ENCODE measurements around the gene AGAP2. TPM values are rescaled to one million over a fixed set of nuclear protein-coding genes. Genes with fewer than 3 reads are reported as not detected.

Gene AGAP2
- total and polyA plus RNA-seq, 2 of the 13 experiments (the other 11 are each of a cell fraction or from before 2014, with no cell fraction given), result 0.38 to 0.45 TPM

DNA sequence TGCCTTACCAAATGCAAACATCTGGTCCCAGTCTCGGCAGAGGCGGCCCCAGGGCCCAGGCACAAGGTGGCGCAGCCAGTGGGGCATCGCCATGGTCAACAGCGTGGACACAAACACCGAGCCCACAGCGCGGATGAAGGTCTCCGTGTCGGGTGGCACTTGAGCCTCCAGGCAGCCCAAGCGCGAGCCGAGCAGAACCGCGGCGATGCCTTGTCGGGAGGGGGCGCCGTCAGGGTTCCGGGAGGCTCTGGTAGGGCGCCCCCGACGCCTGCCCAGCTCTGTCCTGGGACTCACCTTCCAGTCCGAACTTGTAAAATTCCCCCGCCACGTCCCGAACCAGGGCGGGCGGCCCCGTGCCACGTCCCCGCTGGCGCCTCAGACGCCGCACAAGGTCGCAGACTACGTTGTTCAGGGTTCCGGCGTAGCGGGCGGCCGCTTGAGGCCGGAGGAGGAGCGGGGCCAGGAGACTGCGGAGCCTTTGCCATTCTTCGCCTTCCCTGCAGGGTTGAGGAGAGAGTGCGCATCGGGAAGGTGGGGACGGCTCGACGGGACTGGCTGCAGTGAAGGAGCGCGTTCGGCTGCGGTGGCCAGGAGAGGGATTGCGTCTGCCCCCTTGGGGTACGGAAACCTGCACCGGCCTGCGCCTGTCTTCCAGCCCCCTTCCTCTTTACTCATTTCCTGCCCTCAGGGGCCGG, 26.6 kb upstream of the AGAP2 start:
- peak overlapping the region; percentile 8 for H2AFZ ChIP-seq (ENCODE audit: low read length)
- peak overlapping the region; percentile 50 for H3K9ac ChIP-seq (ENCODE audit: insufficient read depth, low read depth, low read length)
- no peak overlapping the region for H3K27ac ChIP-seq (ENCODE audit: extremely low read length, insufficient read depth, low read length)
- in situ Hi-C loops (cut with HindIII; ENCODE audit: extremely low pct_ligation_motif_present, low pct_unique_long_range_greater_than_20kb) (no loop called here), intact Hi-C loops (cut with micrococcal nuclease; ENCODE audit: unreplicated experiment) (no loop called here)
- CTCF ChIA-PET (ENCODE audit: low intra/inter-chr PET ratio, low total read pairs), result interaction anchor here (1.1 to 1.3 kb wide), 2 partner anchors 8 to 140 kb away, joined by 3 to 4 read pairs; no protein-coding TSS in a partner anchor
- H3K4me1 ChIP-seq (ENCODE audit: insufficient read depth, low read length), result peaks cover 37% of the 10 kb centered on the region
- WGBS (ENCODE audit: low lambda C conversion rate), result 11% methylated on average over 29 of the region's 60 CpGs
- H3K79me2 ChIP-seq (ENCODE audit: insufficient read depth, low read length), result no peaks in the 10 kb centered on the region
- DNase-seq (ENCODE audit: low spot score) (peak; percentile 40), FAIRE-seq (no peak), ATAC-seq (peak; percentile 85)
- POLR2A ChIA-PET, result interaction anchor here (1.4 kb wide), 1 partner anchor 9 kb away, joined by 9 read pairs; no protein-coding TSS in a partner anchor
- H3K4me2 ChIP-seq (ENCODE audit: low read depth, low read length), result peak overlapping the region; percentile 95
- H4K20me1 ChIP-seq (ENCODE audit: insufficient read depth, low read length), result no peaks in the 10 kb centered on the region
- peak overlapping the region; percentile 53 to 78 (median 60) for H3K4me3 ChIP-seq (replicated peaks in 1 of 3; ENCODE audit: insufficient read depth in 1 of 3, low read depth in 2 of 3, low read length in 3 of 3)
- peaks cover 0 to 6% of the 10 kb centered on the region in 2 experiments; a peak in 1 of 5 replicates for H3K27me3 ChIP-seq (ENCODE audit: control insufficient read depth in 1 of 2, insufficient read depth in 2 of 2, low read length in 2 of 2)
- H3K36me3 ChIP-seq (replicated peaks in 1 of 2; ENCODE audit: control insufficient read depth in 1 of 2, insufficient read depth in 2 of 2, low read length in 2 of 2), result peaks cover 11 to 18% of the 10 kb centered on the region in 2 experiments
- BruUV-seq (replicated peaks), result no TSS peak
- no peaks in the 10 kb centered on the region for H3K9me3 ChIP-seq (ENCODE audit: low read length)
- TF ChIP-seq SCMH1 (CRISPR knock-in tag; IDR thresholded peaks at IDR 0.05; ENCODE audit: borderline replicate concordance) (no peak), ZNF605 (CRISPR knock-in tag; IDR thresholded peaks at IDR 0.05) (peak; percentile 66; the same call in 1 of the 2 replicates), E2F2 (CRISPR knock-in tag; IDR thresholded peaks at IDR 0.05; ENCODE audit: borderline replicate concordance) (no peak), ZNF543 (CRISPR knock-in tag; IDR thresholded peaks at IDR 0.05) (0 out of 2 replicates have a peak, but pooled peaks have one; percentile 33), RNF2 (conservative IDR thresholded peaks at IDR 0.05; ENCODE audit: low read depth) (no peak; the same call in 1 of the 2 replicates), ZMYM3 (CRISPR knock-in tag; IDR thresholded peaks at IDR 0.05) (no peak), ZIK1 (CRISPR knock-in tag; IDR thresholded peaks at IDR 0.05; ENCODE audit: borderline replicate concordance, low read depth) (no peak), ZBTB1 (CRISPR knock-in tag; IDR thresholded peaks at IDR 0.05; ENCODE audit: borderline replicate concordance) (no peak), CSRNP2 (CRISPR knock-in tag; conservative IDR thresholded peaks at IDR 0.05; ENCODE audit: low read depth) (no peak), PITX1 (CRISPR knock-in tag; IDR thresholded peaks at IDR 0.05) (0 out of 2 replicates have a peak, but pooled peaks have one; percentile 39), KAT2B (IDR thresholded peaks at IDR 0.05; ENCODE audit: borderline replicate concordance, low read depth, low read length) (no peak), SIN3A (IDR thresholded peaks at IDR 0.05; ENCODE audit: borderline replicate concordance, low read depth, low read length) (no peak), ARNT2 (CRISPR knock-in tag; IDR thresholded peaks at IDR 0.05; ENCODE audit: low read depth) (0 out of 2 replicates have a peak, but pooled peaks have one; percentile 38), NFYC (CRISPR knock-in tag; IDR thresholded peaks at IDR 0.05) (no peak)
- TF ChIP-seq, protein P1, sequence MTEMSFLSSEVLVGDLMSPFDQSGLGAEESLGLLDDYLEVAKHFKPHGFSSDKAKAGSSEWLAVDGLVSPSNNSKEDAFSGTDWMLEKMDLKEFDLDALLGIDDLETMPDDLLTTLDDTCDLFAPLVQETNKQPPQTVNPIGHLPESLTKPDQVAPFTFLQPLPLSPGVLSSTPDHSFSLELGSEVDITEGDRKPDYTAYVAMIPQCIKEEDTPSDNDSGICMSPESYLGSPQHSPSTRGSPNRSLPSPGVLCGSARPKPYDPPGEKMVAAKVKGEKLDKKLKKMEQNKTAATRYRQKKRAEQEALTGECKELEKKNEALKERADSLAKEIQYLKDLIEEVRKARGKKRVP (CRISPR knock-in tag; IDR thresholded peaks at IDR 0.05), result no peak
